ENCODE measurements around the gene GFY.

The GFY gene

DNA sequence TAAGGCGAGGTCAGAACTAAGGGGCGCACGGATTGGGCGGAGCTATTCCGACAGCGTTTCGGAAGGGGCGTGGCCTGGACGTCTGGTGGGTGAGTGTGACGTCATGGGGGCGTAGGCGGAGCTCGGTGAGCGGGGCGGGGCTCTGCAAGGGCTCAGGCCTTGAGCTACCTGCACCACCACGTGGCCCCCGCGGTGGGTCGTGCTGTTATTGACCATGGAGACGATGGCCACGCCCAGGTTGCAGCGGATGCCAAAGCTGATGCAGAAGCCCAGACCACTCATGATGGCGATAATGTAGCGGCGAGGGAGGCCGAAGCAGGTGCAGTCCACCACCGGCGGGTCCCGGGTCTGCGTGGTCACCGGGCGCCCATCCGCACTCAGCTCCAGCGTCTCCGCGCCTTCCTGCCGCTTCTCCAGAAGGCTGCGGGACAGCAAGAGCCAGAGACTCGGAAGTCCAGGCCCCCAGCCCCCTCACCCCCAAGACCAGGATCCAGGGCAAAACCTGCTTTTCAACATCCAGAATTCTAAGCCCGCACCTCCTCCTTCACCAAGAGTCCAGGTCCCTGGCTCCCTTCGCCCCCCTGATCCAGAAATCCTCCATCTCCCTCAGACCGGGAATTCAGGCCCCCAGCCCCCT lies 11.3 kb downstream of the GFY start:
- peak; percentile 8; the same call in 1 of the 3 replicates for ATAC-seq
- TF ChIP-seq ARNTL (CRISPR knock-in tag; IDR thresholded peaks at IDR 0.05; ENCODE audit: borderline replicate concordance, low read depth) (no peak), TCF4 (CRISPR knock-in tag; IDR thresholded peaks at IDR 0.05; ENCODE audit: borderline replicate concordance) (no peak), BACH2 (CRISPR knock-in tag; IDR thresholded peaks at IDR 0.05; ENCODE audit: borderline replicate concordance) (no peak), ESRRG (CRISPR knock-in tag; IDR thresholded peaks at IDR 0.05) (no peak), OSR1 (CRISPR knock-in tag; IDR thresholded peaks at IDR 0.05) (no peak), ZFP30 (CRISPR knock-in tag; IDR thresholded peaks at IDR 0.05) (no peak), ZFP3 (CRISPR knock-in tag; IDR thresholded peaks at IDR 0.05) (no peak), PPARA (CRISPR knock-in tag; IDR thresholded peaks at IDR 0.05; ENCODE audit: borderline replicate concordance) (no peak), RARB (CRISPR knock-in tag; IDR thresholded peaks at IDR 0.05) (no peak), ZC3H10 (CRISPR knock-in tag; IDR thresholded peaks at IDR 0.05) (no peak), ZNF565 (CRISPR knock-in tag; conservative IDR thresholded peaks at IDR 0.05; ENCODE audit: low read depth) (no peak), ISL1 (CRISPR knock-in tag; IDR thresholded peaks at IDR 0.05) (no peak)
- TF ChIP-seq, protein P1, sequence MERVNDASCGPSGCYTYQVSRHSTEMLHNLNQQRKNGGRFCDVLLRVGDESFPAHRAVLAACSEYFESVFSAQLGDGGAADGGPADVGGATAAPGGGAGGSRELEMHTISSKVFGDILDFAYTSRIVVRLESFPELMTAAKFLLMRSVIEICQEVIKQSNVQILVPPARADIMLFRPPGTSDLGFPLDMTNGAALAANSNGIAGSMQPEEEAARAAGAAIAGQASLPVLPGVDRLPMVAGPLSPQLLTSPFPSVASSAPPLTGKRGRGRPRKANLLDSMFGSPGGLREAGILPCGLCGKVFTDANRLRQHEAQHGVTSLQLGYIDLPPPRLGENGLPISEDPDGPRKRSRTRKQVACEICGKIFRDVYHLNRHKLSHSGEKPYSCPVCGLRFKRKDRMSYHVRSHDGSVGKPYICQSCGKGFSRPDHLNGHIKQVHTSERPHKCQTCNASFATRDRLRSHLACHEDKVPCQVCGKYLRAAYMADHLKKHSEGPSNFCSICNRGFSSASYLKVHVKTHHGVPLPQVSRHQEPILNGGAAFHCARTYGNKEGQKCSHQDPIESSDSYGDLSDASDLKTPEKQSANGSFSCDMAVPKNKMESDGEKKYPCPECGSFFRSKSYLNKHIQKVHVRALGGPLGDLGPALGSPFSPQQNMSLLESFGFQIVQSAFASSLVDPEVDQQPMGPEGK (CRISPR knock-in tag; IDR thresholded peaks at IDR 0.05; ENCODE audit: borderline replicate concordance): no peak
- TF ChIP-seq, protein P2, sequence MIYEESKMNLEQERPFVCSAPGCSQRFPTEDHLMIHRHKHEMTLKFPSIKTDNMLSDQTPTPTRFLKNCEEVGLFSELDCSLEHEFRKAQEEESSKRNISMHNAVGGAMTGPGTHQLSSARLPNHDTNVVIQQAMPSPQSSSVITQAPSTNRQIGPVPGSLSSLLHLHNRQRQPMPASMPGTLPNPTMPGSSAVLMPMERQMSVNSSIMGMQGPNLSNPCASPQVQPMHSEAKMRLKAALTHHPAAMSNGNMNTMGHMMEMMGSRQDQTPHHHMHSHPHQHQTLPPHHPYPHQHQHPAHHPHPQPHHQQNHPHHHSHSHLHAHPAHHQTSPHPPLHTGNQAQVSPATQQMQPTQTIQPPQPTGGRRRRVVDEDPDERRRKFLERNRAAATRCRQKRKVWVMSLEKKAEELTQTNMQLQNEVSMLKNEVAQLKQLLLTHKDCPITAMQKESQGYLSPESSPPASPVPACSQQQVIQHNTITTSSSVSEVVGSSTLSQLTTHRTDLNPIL (CRISPR knock-in tag; IDR thresholded peaks at IDR 0.05; ENCODE audit: low read depth): no peak
- TF ChIP-seq, protein P3, sequence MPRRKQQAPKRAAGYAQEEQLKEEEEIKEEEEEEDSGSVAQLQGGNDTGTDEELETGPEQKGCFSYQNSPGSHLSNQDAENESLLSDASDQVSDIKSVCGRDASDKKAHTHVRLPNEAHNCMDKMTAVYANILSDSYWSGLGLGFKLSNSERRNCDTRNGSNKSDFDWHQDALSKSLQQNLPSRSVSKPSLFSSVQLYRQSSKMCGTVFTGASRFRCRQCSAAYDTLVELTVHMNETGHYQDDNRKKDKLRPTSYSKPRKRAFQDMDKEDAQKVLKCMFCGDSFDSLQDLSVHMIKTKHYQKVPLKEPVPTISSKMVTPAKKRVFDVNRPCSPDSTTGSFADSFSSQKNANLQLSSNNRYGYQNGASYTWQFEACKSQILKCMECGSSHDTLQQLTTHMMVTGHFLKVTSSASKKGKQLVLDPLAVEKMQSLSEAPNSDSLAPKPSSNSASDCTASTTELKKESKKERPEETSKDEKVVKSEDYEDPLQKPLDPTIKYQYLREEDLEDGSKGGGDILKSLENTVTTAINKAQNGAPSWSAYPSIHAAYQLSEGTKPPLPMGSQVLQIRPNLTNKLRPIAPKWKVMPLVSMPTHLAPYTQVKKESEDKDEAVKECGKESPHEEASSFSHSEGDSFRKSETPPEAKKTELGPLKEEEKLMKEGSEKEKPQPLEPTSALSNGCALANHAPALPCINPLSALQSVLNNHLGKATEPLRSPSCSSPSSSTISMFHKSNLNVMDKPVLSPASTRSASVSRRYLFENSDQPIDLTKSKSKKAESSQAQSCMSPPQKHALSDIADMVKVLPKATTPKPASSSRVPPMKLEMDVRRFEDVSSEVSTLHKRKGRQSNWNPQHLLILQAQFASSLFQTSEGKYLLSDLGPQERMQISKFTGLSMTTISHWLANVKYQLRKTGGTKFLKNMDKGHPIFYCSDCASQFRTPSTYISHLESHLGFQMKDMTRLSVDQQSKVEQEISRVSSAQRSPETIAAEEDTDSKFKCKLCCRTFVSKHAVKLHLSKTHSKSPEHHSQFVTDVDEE (CRISPR knock-in tag; IDR thresholded peaks at IDR 0.05): no peak

DNA sequence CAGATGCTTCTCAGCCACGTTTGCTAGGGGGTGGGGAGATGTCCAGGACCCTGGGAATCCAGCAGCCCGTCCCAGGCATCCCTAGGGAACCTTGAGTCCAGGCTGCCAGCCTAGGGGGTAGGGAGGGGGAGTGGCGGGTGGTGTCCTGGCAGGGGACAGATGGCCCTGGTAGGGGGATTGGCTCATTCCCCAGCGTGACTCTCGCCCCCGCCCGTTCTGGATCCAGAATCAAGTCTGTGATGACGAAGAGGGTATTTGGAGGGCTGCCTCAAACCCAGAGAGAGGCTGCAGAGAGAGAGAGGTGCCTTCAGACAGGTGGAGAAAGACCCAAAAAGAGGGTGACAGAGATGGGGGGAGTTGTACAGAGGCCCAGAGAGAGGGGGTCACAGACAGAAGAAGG lies 12.0 kb downstream of the GFY start:
- TF ChIP-seq ISL1 (CRISPR knock-in tag; IDR thresholded peaks at IDR 0.05) (no peak), OSR1 (CRISPR knock-in tag; IDR thresholded peaks at IDR 0.05) (no peak), ESRRG (CRISPR knock-in tag; IDR thresholded peaks at IDR 0.05) (no peak), BACH2 (CRISPR knock-in tag; IDR thresholded peaks at IDR 0.05; ENCODE audit: borderline replicate concordance) (no peak), TOX (CRISPR knock-in tag; IDR thresholded peaks at IDR 0.05; ENCODE audit: borderline replicate concordance) (no peak), PPARA (CRISPR knock-in tag; IDR thresholded peaks at IDR 0.05; ENCODE audit: borderline replicate concordance) (no peak), ZNF565 (CRISPR knock-in tag; conservative IDR thresholded peaks at IDR 0.05; ENCODE audit: low read depth) (no peak), ZC3H10 (CRISPR knock-in tag; IDR thresholded peaks at IDR 0.05) (no peak)
- TF ChIP-seq, protein P1 (CRISPR knock-in tag; IDR thresholded peaks at IDR 0.05; ENCODE audit: borderline replicate concordance): no peak
- ATAC-seq: no peak

DNA sequence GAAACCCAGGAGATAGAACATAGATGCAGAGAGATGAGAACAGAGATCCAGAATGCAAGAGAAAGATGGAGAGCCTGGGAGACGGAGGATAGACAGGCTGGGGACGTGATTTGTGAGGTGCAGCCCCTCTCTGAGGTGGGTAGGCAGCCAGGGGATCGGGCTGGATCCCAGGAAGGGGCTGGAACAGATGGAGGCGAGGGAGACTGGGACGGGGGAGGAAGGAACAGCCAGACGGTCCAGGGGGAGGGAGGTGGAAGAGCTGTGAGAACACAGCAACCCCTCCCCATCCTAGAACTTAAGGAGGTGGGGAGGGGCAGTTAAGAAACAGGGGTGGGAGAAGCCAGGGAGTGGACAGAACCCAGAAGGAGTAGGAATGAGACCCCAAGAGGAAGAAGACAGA lies 13.1 kb downstream of the GFY start:
- ATAC-seq: no peak
- TF ChIP-seq, protein P4, sequence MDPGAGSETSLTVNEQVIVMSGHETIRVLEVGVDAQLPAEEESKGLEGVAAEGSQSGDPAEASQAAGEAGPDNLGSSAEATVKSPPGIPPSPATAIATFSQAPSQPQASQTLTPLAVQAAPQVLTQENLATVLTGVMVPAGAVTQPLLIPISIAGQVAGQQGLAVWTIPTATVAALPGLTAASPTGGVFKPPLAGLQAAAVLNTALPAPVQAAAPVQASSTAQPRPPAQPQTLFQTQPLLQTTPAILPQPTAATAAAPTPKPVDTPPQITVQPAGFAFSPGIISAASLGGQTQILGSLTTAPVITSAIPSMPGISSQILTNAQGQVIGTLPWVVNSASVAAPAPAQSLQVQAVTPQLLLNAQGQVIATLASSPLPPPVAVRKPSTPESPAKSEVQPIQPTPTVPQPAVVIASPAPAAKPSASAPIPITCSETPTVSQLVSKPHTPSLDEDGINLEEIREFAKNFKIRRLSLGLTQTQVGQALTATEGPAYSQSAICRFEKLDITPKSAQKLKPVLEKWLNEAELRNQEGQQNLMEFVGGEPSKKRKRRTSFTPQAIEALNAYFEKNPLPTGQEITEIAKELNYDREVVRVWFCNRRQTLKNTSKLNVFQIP (CRISPR knock-in tag; IDR thresholded peaks at IDR 0.05; ENCODE audit: borderline replicate concordance, low read depth): no peak
- TF ChIP-seq, protein P5, sequence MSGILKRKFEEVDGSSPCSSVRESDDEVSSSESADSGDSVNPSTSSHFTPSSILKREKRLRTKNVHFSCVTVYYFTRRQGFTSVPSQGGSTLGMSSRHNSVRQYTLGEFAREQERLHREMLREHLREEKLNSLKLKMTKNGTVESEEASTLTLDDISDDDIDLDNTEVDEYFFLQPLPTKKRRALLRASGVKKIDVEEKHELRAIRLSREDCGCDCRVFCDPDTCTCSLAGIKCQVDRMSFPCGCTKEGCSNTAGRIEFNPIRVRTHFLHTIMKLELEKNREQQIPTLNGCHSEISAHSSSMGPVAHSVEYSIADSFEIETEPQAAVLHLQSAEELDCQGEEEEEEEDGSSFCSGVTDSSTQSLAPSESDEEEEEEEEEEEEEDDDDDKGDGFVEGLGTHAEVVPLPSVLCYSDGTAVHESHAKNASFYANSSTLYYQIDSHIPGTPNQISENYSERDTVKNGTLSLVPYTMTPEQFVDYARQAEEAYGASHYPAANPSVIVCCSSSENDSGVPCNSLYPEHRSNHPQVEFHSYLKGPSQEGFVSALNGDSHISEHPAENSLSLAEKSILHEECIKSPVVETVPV (CRISPR knock-in tag; IDR thresholded peaks at IDR 0.05): no peak
- TF ChIP-seq ZC3H10 (CRISPR knock-in tag; IDR thresholded peaks at IDR 0.05) (no peak), OSR1 (CRISPR knock-in tag; IDR thresholded peaks at IDR 0.05) (no peak), BACH2 (CRISPR knock-in tag; IDR thresholded peaks at IDR 0.05; ENCODE audit: borderline replicate concordance) (no peak), ZNF70 (CRISPR knock-in tag; IDR thresholded peaks at IDR 0.05) (no peak), ESRRG (CRISPR knock-in tag; IDR thresholded peaks at IDR 0.05) (no peak), ZFP3 (CRISPR knock-in tag; IDR thresholded peaks at IDR 0.05) (no peak), ZNF565 (CRISPR knock-in tag; conservative IDR thresholded peaks at IDR 0.05; ENCODE audit: low read depth) (no peak), ZFP30 (CRISPR knock-in tag; IDR thresholded peaks at IDR 0.05) (no peak), ARNTL (CRISPR knock-in tag; IDR thresholded peaks at IDR 0.05; ENCODE audit: borderline replicate concordance, low read depth) (no peak), CSDC2 (CRISPR knock-in tag; IDR thresholded peaks at IDR 0.05) (no peak)
- TF ChIP-seq, protein P1 (CRISPR knock-in tag; IDR thresholded peaks at IDR 0.05; ENCODE audit: borderline replicate concordance): no peak
- TF ChIP-seq, protein P2 (CRISPR knock-in tag; IDR thresholded peaks at IDR 0.05; ENCODE audit: low read depth): no peak
